Sigmoid colon (tissue), 3 donors: ENCODE results near the gene ARHGAP15.

ENCODE experiments used
- POLR2A ChIP-seq, 2 donors: fragments of 450-650 bp; IDR thresholded peaks; one replicate each; pipeline ENCODE4 v1.6.1; 2016; ENCODE audit warnings: antibody characterized with exemption in 2 of 2, mild to moderate bottlenecking in 2 of 2, moderate library complexity in 2 of 2
- TF ChIP-seq, protein P1 (sequence below), 4 experiments: fragments of 450-650 bp in 3 of 4; fragments of 200-600 bp in 1 of 4; IDR thresholded peaks; one replicate each; pipeline ENCODE4 v1.5.1; 2016 to 2019; ENCODE audit warnings: antibody characterized with exemption in 4 of 4, mild to moderate bottlenecking in 3 of 4, moderate library complexity in 2 of 4

DNA sequence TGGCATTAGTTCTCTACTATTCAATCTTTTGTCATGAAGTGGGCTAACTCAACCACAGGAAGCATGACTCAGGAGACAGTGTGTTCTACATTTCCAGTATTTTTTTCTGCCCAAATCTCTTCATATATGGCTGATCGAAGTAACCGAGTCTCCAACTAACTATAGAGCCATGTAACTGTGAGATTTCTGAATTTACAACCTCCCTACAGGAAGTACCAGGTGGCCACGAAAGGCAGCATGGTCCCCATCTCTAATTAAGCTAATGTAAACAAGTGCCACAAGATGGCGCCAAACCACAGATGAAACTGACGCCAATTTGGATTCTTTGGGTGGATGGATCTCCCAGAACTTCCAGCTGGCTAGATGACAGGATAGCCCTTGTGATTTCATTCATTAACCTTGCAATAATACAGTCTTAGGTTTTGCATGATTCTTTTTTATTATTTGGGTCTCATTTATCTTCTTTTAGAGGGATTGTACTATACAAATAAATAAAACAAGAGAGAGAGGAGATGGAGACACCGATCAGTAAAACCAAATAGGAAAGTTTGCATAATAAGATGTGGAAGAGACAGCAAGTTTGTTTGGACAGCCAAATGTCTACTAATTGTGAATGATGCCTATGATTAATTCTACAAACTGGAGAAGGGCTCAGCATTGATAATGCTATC, 18.3 kb upstream of the ARHGAP15 start:
- TF ChIP-seq, protein P1, sequence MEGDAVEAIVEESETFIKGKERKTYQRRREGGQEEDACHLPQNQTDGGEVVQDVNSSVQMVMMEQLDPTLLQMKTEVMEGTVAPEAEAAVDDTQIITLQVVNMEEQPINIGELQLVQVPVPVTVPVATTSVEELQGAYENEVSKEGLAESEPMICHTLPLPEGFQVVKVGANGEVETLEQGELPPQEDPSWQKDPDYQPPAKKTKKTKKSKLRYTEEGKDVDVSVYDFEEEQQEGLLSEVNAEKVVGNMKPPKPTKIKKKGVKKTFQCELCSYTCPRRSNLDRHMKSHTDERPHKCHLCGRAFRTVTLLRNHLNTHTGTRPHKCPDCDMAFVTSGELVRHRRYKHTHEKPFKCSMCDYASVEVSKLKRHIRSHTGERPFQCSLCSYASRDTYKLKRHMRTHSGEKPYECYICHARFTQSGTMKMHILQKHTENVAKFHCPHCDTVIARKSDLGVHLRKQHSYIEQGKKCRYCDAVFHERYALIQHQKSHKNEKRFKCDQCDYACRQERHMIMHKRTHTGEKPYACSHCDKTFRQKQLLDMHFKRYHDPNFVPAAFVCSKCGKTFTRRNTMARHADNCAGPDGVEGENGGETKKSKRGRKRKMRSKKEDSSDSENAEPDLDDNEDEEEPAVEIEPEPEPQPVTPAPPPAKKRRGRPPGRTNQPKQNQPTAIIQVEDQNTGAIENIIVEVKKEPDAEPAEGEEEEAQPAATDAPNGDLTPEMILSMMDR (IDR thresholded peaks at IDR 0.05): peak in 3 of 4 experiments; percentile 11 to 43 (median 20)
- TF ChIP-seq POLR2A (IDR thresholded peaks at IDR 0.05): no peak
